GM12891 (cell line): ENCODE results near the gene PLEKHM2.

Experiments
- DNase-seq: peaks from one replicate; pipeline ENCODE4 v3.0.0; 2011; ENCODE audit warnings: low spot score; ENCODE audit not compliant: insufficient read length
- FAIRE-seq: peaks from 2 replicates; lab custom pipeline; 2011; peaks lifted over from hg19 to GRCh38; lab: Jason Lieb, UNC
- PAX5 ChIP-seq: IDR thresholded peaks from 2 replicates; pipeline ENCODE4 v1.6.1; 2011; ENCODE audit warnings: low read length, moderate library complexity, mild to moderate bottlenecking; ENCODE audit not compliant: insufficient read depth, severe bottlenecking
- POLR2A ChIP-seq: IDR thresholded peaks from 2 replicates; pipeline ENCODE4 v1.6.1; 2011; ENCODE audit warnings: low read depth, low read length, control low read depth
- POLR2AphosphoS5 ChIP-seq: IDR thresholded peaks from 2 replicates; pipeline ENCODE4 v1.6.1; 2011; ENCODE audit warnings: low read depth, low read length, control low read depth
- POU2F2 ChIP-seq: IDR thresholded peaks from 2 replicates; pipeline ENCODE4 v1.6.1; 2011; ENCODE audit warnings: low read depth, mild to moderate bottlenecking, control low read depth, low read length, moderate library complexity
- SPI1 ChIP-seq: IDR thresholded peaks from 2 replicates; pipeline ENCODE4 v1.6.1; 2011; ENCODE audit warnings: low read depth, low read length, control low read depth
- TAF1 ChIP-seq: IDR thresholded peaks from 2 replicates; pipeline ENCODE4 v1.6.1; 2011; ENCODE audit warnings: low read depth, low read length, control low read depth

PLEKHM2 gene

GRCh38 chr1:15760520-15761211 lies 76.5 kb downstream of the PLEKHM2 start:
- TF ChIP-seq SPI1 (no peak), PAX5 (no peak), POLR2AphosphoS5 (no peak), TAF1 (no peak), POU2F2 (no peak), POLR2A (no peak)
- no peak for DNase-seq
- FAIRE-seq = no peak

- FAIRE-seq (no peak), DNase-seq (no peak)
- no peak for TF ChIP-seq POU2F2
- no peak for TF ChIP-seq POLR2AphosphoS5
- TF ChIP-seq SPI1 = no peak
- no peak for TF ChIP-seq PAX5
- no peak for TF ChIP-seq POLR2A
- no peak for TF ChIP-seq TAF1
Measured at GRCh38 chr1:15761366-15762128, 77.4 kb downstream of the PLEKHM2 start.

GRCh38 chr1:15762546-15762945 lies 78.4 kb downstream of the PLEKHM2 start:
- TF ChIP-seq SPI1 (no peak), POU2F2 (no peak), TAF1 (no peak), POLR2AphosphoS5 (no peak), PAX5 (no peak), POLR2A (no peak)
- FAIRE-seq = no peak
- no peak for DNase-seq

GRCh38 chr1:15764269-15764764 lies 80.2 kb downstream of the PLEKHM2 start:
- DNase-seq (no peak), FAIRE-seq (no peak)
- TF ChIP-seq SPI1 (no peak), PAX5 (no peak), TAF1 (no peak), POU2F2 (no peak), POLR2A (no peak), POLR2AphosphoS5 (no peak)

- DNase-seq = no peak
- TF ChIP-seq PAX5 (no peak), POU2F2 (no peak), POLR2A (no peak), TAF1 (no peak), SPI1 (no peak), POLR2AphosphoS5 (no peak)
- FAIRE-seq = no peak
Measured at GRCh38 chr1:15764890-15765289, 80.8 kb downstream of the PLEKHM2 start.

GRCh38 chr1:15765495-15766194 lies 81.5 kb downstream of the PLEKHM2 start:
- FAIRE-seq (no peak), DNase-seq (no peak)
- TF ChIP-seq PAX5 = no peak
- TF ChIP-seq POLR2A = no peak
- no peak for TF ChIP-seq POU2F2
- no peak for TF ChIP-seq SPI1
- TF ChIP-seq POLR2AphosphoS5 = no peak
- no peak for TF ChIP-seq TAF1

- no peak for TF ChIP-seq TAF1
- no peak for TF ChIP-seq POLR2A
- TF ChIP-seq SPI1 = no peak
- no peak for TF ChIP-seq PAX5
- TF ChIP-seq POLR2AphosphoS5 = no peak
- TF ChIP-seq POU2F2 = no peak
- FAIRE-seq (no peak), DNase-seq (no peak)
Measured at GRCh38 chr1:15767941-15768340, 83.8 kb downstream of the PLEKHM2 start.

- TF ChIP-seq POU2F2 (no peak), PAX5 (no peak), TAF1 (no peak), SPI1 (no peak), POLR2AphosphoS5 (no peak), POLR2A (no peak)
- DNase-seq (no peak), FAIRE-seq (no peak)
Measured at GRCh38 chr1:15768388-15768787, 84.3 kb downstream of the PLEKHM2 start.
